ENCODE measurements around the gene TNFRSF14. TPM values are rescaled to one million over a fixed set of nuclear protein-coding genes. Genes with fewer than 3 reads are reported as not detected.
A peak's percentile ranks its signal among the peaks of the same experiment; 100 is the strongest.

TNFRSF14 gene
- total RNA-seq, 2 experiments from 2014 or later: 191 to 194 TPM

- no peak for ATAC-seq (ENCODE audit: poor library complexity)
- H3K4me3 Mint-ChIP-seq: no peak overlapping the region
- POLR2A ChIA-PET: interaction anchor here (1.4 to 2.7 kb wide), 3 partner anchors 11 to 44 kb away, joined by 6 to 11 read pairs (median 6); partner anchors contain the start of genes HES5, PANK4 and PRXL2B
- Histone ChIP-seq H3K4me3 (ENCODE audit: low read length) (no peak overlapping the region), H3K9me3 (ENCODE audit: control insufficient read depth in 1 of 2, insufficient read depth in 1 of 2, low read length in 2 of 2) (no peaks in the 10 kb centered on the region), H3K36me3 (ENCODE audit: insufficient read depth, low read length) (no peaks in the 10 kb centered on the region), H3K27me3 (ENCODE audit: control insufficient read depth in 1 of 2, insufficient read depth in 2 of 2, low read length in 2 of 2) (peaks cover 0 to 2% of the 10 kb centered on the region in 2 experiments), H3K27ac (ENCODE audit: low read depth in 1 of 2, low read length in 2 of 2) (no peak overlapping the region), H3K4me1 (ENCODE audit: insufficient read depth, low read length) (peaks cover 41% of the 10 kb centered on the region)
- H3K36me3 Mint-ChIP-seq (ENCODE audit: low read depth): peaks cover 1% of the 10 kb centered on the region
- H3K9me3 Mint-ChIP-seq: no peaks in the 10 kb centered on the region
- no peak for DNase-seq
- no peak overlapping the region for H3K27ac Mint-ChIP-seq
- intact Hi-C loops (cut with DNase I, micrococcal nuclease): loop anchor here in 1 of 2 experiments (10.0 kb wide), 1 partner anchor 407 kb away; no protein-coding TSS in a partner anchor
- no peak for TF ChIP-seq CTCF (IDR thresholded peaks at IDR 0.05)
- no peaks in the 10 kb centered on the region for H3K27me3 Mint-ChIP-seq
- CTCF ChIA-PET: no interaction called here
- H3K4me1 Mint-ChIP-seq (ENCODE audit: low read depth): peaks cover 20% of the 10 kb centered on the region
Measured at GRCh38 chr1:2541619-2542245, 14.4 kb upstream of the TNFRSF14 start.

- Mint-ChIP-seq H3K4me3 (no peak overlapping the region), H3K27me3 (no peaks in the 10 kb centered on the region), H3K9me3 (no peaks in the 10 kb centered on the region), H3K27ac (no peak overlapping the region), H3K36me3 (ENCODE audit: low read depth) (peaks cover 5% of the 10 kb centered on the region), H3K4me1 (ENCODE audit: low read depth) (peaks cover 24% of the 10 kb centered on the region)
- H3K4me1 ChIP-seq (ENCODE audit: insufficient read depth, low read length): peaks cover 46% of the 10 kb centered on the region
- ATAC-seq (ENCODE audit: poor library complexity) (no peak), DNase-seq (no peak)
- POLR2A ChIA-PET: interaction anchor here (1.4 to 2.7 kb wide), 3 partner anchors 12 to 43 kb away, joined by 6 to 11 read pairs (median 11); partner anchors contain the start of genes HES5, PANK4 and PRXL2B
- no peaks in the 10 kb centered on the region for H3K36me3 ChIP-seq (ENCODE audit: insufficient read depth, low read length)
- no peaks in the 10 kb centered on the region for H3K9me3 ChIP-seq (ENCODE audit: control insufficient read depth in 1 of 2, insufficient read depth in 1 of 2, low read length in 2 of 2)
- peaks cover 0 to 2% of the 10 kb centered on the region in 2 experiments for H3K27me3 ChIP-seq (ENCODE audit: control insufficient read depth in 1 of 2, insufficient read depth in 2 of 2, low read length in 2 of 2)
- H3K27ac ChIP-seq (ENCODE audit: low read depth in 1 of 2, low read length in 2 of 2): no peak overlapping the region
- H3K4me3 ChIP-seq (ENCODE audit: low read length): no peak overlapping the region
- intact Hi-C loops (cut with DNase I, micrococcal nuclease): loop anchor here in 1 of 2 experiments (10.0 kb wide), 1 partner anchor 408 kb away; no protein-coding TSS in a partner anchor
- CTCF ChIA-PET: no interaction called here
- TF ChIP-seq CTCF (IDR thresholded peaks at IDR 0.05): no peak
Measured at GRCh38 chr1:2542246-2542915, 13.8 kb upstream of the TNFRSF14 start.

GRCh38 chr1:2543543-2544092 is 12.6 kb upstream of the TNFRSF14 start:
- Mint-ChIP-seq H3K27ac (no peak overlapping the region), H3K4me3 (no peak overlapping the region), H3K36me3 (ENCODE audit: low read depth) (peaks cover 5% of the 10 kb centered on the region), H3K4me1 (ENCODE audit: low read depth) (peaks cover 32% of the 10 kb centered on the region), H3K27me3 (no peaks in the 10 kb centered on the region), H3K9me3 (no peaks in the 10 kb centered on the region)
- Histone ChIP-seq H3K4me3 (ENCODE audit: low read length) (no peak overlapping the region), H3K9me3 (ENCODE audit: control insufficient read depth in 1 of 2, insufficient read depth in 1 of 2, low read length in 2 of 2) (no peaks in the 10 kb centered on the region), H3K36me3 (ENCODE audit: insufficient read depth, low read length) (no peaks in the 10 kb centered on the region), H3K4me1 (ENCODE audit: insufficient read depth, low read length) (peaks cover 58% of the 10 kb centered on the region), H3K27ac (ENCODE audit: low read depth in 1 of 2, low read length in 2 of 2) (no peak overlapping the region), H3K27me3 (ENCODE audit: control insufficient read depth in 1 of 2, insufficient read depth in 2 of 2, low read length in 2 of 2) (peaks cover 0 to 2% of the 10 kb centered on the region in 2 experiments)
- peak; percentile 21 for ATAC-seq (ENCODE audit: poor library complexity)
- intact Hi-C loops (cut with DNase I, micrococcal nuclease): loop anchor here in 1 of 2 experiments (10.0 kb wide), 1 partner anchor 409 kb away; no protein-coding TSS in a partner anchor
- ChIA-PET POLR2A (interaction anchor here (0.6 to 2.7 kb wide), 7 partner anchors 13 to 229 kb away, joined by 3 to 11 read pairs (median 3); partner anchors contain the start of genes HES5, PANK4 and PEX10), CTCF (no interaction called here)
- no peak for TF ChIP-seq CTCF (IDR thresholded peaks at IDR 0.05)
- peak; percentile 45 to 78 (median 53) for DNase-seq

Data from CD4-positive, alpha-beta T cell (primary cell).